Measurements from ENCODE around the gene NOM1.

NOM1 gene

DNA sequence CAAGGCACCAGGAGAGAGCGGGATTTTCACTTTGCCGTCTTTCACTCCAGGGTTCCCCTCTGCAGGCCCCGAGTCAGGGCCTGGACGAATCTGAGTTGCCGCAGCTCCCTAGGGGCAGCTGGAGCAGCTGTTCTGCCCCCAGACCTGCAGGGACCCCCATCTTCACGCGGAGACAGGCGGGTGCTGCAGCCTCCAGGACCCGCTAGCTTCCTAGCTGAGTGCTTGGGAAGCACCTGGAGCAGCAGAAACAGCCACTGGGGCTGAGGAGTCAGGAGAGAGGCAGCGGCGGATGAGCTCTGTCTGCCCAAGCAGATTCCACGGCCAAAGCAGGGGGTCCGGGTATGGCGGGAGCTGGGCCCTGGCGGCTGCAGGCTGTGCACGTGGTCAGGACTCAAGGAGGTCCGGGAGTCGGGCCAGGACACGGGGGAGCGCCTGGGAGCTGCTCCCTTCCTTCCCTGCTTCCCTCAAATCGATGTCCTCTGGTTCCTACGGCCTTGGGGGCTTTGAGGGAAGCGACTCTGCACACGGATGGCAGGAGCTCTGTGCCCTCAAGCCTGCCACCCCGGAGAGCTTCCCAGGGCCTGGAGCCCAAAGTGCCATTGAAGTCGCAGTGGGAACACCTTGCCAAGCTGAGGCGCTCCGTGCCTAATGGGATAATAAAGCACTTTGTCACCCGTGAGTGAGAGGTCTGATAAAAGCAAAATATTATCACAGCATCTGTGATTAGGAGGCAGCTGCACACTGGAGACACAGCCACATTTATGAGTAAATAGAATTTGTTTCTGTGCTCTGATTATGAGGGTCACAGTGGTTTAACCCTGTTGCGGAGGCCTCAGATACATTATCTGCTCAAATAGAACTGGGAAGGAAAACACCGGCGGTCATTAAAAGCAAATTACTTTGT is 43.8 kb downstream of the NOM1 start:
- Histone ChIP-seq H3K9me3 (no peaks in the 10 kb centered on the region), H3K4me3 (ENCODE audit: low read depth in 1 of 2, low read length in 1 of 2) (no peak overlapping the region), H3K27me3 (peaks cover 61% of the 10 kb centered on the region), H3K4me1 (ENCODE audit: control insufficient read depth in 1 of 2, insufficient read depth in 1 of 2, low read depth in 1 of 2, low read length in 1 of 2) (peaks cover 11 to 22% of the 10 kb centered on the region in 2 experiments), H3K27ac (no peak overlapping the region), H3K36me3 (no peaks in the 10 kb centered on the region)
- TF ChIP-seq, protein P1, sequence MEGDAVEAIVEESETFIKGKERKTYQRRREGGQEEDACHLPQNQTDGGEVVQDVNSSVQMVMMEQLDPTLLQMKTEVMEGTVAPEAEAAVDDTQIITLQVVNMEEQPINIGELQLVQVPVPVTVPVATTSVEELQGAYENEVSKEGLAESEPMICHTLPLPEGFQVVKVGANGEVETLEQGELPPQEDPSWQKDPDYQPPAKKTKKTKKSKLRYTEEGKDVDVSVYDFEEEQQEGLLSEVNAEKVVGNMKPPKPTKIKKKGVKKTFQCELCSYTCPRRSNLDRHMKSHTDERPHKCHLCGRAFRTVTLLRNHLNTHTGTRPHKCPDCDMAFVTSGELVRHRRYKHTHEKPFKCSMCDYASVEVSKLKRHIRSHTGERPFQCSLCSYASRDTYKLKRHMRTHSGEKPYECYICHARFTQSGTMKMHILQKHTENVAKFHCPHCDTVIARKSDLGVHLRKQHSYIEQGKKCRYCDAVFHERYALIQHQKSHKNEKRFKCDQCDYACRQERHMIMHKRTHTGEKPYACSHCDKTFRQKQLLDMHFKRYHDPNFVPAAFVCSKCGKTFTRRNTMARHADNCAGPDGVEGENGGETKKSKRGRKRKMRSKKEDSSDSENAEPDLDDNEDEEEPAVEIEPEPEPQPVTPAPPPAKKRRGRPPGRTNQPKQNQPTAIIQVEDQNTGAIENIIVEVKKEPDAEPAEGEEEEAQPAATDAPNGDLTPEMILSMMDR (IDR thresholded peaks at IDR 0.05) = no peak

DNA sequence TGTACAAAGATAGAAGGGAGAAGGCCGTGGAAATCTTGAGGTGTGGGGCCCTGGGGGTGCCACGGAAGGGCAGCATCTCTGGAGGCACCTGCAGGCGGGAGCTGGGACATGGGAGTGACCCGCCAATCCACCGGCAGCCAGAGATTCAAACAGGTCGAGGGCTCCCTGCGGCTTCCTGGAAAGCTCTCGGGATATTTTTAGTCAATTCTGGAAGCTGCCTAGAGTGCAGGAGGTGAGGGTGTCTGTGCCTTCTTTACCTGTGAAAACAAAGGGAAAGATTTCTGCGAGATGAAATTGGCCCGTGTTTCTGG is 44.4 kb downstream of the NOM1 start:
- Histone ChIP-seq H3K36me3 (no peaks in the 10 kb centered on the region), H3K4me3 (ENCODE audit: low read depth in 1 of 2, low read length in 1 of 2) (no peak overlapping the region), H3K27me3 (peaks cover 61% of the 10 kb centered on the region), H3K9me3 (no peaks in the 10 kb centered on the region), H3K4me1 (ENCODE audit: control insufficient read depth in 1 of 2, insufficient read depth in 1 of 2, low read depth in 1 of 2, low read length in 1 of 2) (peaks cover 16 to 27% of the 10 kb centered on the region in 2 experiments), H3K27ac (no peak overlapping the region)
- TF ChIP-seq, protein P1 (IDR thresholded peaks at IDR 0.05) = no peak

DNA sequence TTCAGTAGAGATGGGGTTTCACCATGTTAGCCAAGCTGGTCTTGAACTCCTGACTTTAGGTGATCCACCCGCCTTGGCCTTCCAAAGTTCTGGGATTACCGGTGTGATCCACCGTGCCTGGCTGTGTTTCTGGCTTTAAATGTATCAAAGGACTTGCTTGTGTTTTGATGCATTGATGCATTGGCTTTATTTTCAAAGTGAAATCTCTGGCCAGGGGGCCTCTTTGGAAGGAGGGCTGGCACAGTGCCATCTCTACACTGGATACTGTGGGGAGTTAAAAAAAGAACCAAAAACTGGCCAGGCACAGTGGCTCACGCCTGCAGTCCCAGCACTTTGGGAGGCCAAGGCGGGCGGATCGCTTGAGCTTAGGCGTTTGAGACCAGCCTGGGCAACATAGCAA is 44.9 kb downstream of the NOM1 start:
- peaks cover 21 to 32% of the 10 kb centered on the region in 2 experiments for H3K4me1 ChIP-seq (ENCODE audit: control insufficient read depth in 1 of 2, insufficient read depth in 1 of 2, low read depth in 1 of 2, low read length in 1 of 2)
- H3K27me3 ChIP-seq = peaks cover 60% of the 10 kb centered on the region
- TF ChIP-seq, protein P1 (IDR thresholded peaks at IDR 0.05) = no peak
- H3K9me3 ChIP-seq = no peaks in the 10 kb centered on the region
- no peaks in the 10 kb centered on the region for H3K36me3 ChIP-seq
- H3K27ac ChIP-seq = no peak overlapping the region
- H3K4me3 ChIP-seq (ENCODE audit: low read depth in 1 of 2, low read length in 1 of 2) = no peak overlapping the region

DNA sequence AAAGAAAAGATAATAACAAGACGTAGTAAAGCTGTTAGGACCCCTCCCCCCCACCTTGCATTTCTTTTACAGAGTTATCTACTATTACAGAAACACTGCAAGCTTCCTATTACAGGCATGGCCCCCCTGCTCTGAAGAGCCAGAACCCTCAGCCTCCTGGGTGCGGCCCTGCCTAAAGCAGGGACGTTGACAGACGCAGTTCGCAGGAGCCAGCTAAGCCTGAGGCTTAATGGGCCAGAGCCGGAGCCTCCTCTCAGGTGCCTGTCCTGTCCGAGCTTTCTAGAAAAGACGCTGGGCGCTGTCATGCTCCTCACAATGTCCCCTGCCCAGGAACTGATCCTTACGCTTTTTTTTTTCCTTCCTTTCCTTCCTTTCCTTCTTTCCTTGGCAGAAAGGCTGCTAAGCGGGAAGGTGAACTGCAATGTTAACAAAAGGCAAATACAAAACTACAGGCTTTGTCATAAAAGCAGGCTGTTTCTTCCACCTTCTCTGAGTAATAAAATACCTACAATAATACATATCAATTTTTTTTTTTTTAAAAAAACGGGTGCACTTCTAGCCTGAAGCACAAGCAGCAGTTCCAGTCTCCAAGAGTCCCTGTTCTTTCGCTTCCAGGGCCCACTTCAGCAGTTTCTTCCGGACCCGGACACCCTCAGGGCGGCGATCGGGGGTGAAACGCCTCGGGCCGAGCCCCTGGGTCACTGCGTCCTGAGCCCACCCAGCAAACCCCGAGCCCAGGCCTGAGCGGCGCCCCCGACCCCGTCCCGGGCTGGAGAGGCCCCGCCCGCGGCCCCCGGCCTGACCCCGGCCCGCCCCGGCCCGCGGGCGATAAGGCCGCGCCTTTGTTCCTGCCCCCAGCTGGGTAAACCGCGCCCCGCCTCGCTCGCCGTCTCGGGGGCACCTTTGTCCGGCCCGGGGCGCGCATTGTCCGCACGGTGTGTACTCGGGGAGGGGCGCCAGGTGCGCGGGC is 49.8 kb downstream of the NOM1 start:
- Histone ChIP-seq H3K27me3 (peaks cover 60% of the 10 kb centered on the region), H3K9me3 (no peaks in the 10 kb centered on the region), H3K4me1 (ENCODE audit: control insufficient read depth in 1 of 2, insufficient read depth in 1 of 2, low read depth in 1 of 2, low read length in 1 of 2) (peaks cover 46 to 66% of the 10 kb centered on the region in 2 experiments), H3K4me3 (ENCODE audit: low read depth in 1 of 2, low read length in 1 of 2) (peak overlapping the region; percentile 51 to 70), H3K36me3 (no peaks in the 10 kb centered on the region), H3K27ac (peak overlapping the region; percentile 54)
- TF ChIP-seq, protein P1 (IDR thresholded peaks at IDR 0.05) = no peak

DNA sequence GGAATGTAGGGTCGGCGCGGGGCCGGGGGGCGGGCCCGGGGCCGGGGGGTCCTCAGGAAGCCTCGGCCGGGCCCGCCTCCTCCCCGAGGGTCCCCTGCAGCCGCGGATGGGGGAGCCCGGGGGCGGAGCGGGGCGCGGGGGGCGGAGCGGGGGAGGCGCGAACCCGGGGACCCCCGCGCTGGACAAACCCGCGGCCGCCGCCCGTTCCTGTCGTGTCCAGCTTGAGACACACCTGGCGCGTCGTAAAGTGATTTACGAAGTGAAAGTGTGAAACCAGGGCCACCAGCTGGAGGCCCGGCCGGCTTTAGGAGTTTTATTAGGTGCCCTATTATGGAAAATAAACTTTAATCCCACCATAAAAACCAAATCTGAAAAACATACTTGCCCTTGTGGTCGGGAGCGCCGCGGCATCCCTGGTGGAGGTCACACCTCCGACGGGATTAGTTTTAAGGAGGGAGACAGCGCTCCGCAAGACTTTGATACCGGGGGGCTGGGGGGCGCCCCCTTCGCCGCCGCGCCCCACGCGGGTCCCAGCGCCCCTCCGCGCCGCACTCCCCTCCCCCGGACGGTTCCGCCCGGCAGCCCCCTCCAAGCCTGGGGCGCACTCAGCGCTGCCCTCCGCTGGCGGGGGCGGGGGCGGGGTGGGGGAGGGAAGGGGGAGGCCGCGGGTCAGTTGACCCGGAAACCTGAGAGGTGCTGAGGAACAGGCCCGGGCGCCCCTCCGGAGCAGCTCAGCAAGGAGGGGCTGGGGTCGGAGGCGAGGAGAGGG is 50.6 kb downstream of the NOM1 start:
- TF ChIP-seq, protein P1 (IDR thresholded peaks at IDR 0.05) = no peak
- peaks cover 69% of the 10 kb centered on the region for H3K27me3 ChIP-seq
- peaks cover 52 to 67% of the 10 kb centered on the region in 2 experiments for H3K4me1 ChIP-seq (ENCODE audit: control insufficient read depth in 1 of 2, insufficient read depth in 1 of 2, low read depth in 1 of 2, low read length in 1 of 2)
- H3K27ac ChIP-seq = peak overlapping the region; percentile 54
- H3K9me3 ChIP-seq = no peaks in the 10 kb centered on the region
- H3K36me3 ChIP-seq = no peaks in the 10 kb centered on the region
- peak overlapping the region; percentile 56 to 70 for H3K4me3 ChIP-seq (ENCODE audit: low read depth in 1 of 2, low read length in 1 of 2)
